ENCODE data around the gene ALOX15.
A peak's percentile ranks its signal among the peaks of the same experiment; 100 is the strongest.
"Not testable (repeated sequence)": the region's sequence is repeated elsewhere in the genome, so short reads cannot be mapped to it uniquely, and the experiment has no call there.

The ALOX15 gene

DNA sequence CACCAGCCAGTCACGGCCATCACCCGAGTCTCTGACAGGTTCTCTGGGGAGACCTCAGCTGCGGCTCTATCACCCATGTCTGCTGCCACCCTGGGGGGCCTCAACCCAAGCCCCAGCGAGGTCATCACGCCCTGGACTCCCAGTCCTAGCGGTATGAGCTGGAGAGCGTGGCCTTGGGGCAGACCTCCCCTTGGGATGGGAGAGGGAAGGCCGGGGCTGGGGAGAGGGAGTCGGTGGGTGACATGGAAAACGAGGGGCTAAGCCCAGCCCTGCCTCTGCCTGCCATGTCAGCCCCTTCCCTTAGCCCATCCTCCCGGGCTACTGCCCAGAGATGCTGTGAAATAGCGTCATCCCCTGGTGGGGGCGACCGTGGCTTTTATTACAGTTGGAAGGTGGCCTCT is 48.5 kb downstream of the ALOX15 start:
- DNase-seq (ENCODE audit: low spot score), result no peak

DNA sequence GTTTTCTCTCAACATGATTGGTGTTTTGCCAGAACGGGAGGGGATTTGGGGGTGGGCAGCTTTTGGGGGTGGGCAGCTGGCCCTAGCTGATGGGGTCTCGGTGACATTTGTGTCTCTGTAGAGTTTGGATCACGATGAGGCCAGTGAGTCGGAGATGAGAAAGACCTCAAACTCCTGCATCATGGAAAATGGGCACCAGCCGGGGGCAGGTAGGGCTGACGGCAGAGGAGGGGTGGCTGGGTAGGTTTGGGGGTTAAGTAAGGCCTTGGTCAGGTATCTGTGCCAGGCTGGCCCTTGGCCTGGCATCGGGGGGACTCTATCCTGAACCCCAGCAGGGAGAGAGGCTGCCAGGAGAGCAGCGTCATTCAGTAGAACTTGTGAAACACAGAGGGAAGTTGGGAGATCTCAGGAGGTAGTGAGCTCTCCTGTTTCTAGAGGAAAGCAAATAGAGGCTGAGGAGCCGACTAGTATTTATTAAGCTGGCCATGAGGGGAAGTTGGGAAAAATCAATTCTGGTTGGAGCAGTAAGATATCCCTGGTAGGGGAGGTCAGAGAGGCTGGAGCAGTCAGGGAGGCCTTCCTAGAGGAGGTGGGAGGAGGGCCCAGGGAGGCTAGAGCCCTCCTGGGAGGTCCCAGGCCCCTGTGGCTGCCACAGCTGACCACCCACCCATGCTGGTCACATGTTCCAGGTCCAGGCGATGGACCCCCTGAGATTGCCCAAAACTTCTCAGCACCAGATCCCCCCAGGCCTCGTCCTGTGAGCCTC is 49.1 kb downstream of the ALOX15 start:
- no peak for DNase-seq (ENCODE audit: low spot score)

DNA sequence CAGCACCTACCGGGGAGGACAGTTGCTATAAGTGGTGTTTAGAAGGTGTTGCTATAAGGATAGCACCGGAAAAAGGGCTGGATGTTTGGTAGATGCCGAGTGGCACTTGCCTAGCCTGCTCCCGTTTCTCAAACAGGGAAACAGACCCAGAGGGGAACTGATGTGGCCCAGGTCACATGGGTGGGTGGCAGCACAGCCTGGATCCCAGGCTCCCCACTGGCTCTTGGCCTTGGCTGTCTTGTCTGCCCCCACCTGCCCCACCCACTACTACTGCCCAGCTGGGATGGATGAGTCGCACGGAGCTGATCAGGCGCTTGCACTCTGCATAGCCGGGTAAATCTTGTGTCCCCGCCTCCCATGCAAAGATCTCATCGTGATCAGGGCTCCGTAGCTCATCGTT is 49.9 kb downstream of the ALOX15 start:
- DNase-seq (ENCODE audit: low spot score), result no peak

DNA sequence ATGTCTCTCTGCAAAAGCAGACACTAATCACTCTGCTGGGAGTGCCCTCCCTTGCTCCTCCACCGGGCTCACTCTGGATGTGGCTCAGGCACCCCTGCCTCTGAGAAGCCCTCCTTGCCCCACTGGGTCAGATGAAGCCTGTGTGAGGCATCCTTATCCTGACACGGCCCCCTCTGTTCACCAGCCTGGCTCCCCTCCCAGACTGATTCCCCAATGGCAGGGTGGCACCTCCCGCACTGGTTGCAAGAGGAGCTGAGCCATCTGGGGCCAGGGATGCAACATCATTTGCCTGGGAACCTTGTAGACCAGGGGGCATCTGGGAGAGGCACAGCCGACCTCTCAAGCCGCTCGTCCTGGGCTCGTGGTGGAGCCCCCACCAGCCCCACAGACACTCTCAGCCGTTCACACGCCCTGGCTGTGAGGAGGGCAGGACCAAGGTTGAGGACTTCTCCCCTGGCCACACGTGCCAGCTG is 50.5 kb downstream of the ALOX15 start:
- no peak for DNase-seq (ENCODE audit: low spot score)

DNA sequence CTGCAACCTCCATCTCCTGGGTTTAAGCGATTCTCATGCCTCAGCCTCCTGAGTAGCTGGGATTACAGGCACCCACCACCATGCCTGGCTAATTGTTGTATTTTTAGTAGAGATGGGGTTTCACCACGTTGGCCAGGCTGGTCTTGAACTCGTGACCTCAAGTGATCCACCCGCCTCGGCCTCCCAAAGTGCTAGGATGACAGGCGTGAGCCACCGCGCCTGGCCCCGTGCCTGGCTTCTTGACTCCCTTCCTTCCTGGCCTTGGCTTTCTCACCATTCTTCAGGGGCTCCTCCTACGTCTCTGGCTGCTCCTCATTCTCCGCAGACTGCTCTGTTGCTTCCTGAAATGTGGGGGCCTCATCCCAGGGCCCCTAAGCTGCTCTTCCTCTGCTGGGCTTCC is 51.4 kb downstream of the ALOX15 start:
- not testable (repeated sequence) for DNase-seq (ENCODE audit: low spot score)

DNA sequence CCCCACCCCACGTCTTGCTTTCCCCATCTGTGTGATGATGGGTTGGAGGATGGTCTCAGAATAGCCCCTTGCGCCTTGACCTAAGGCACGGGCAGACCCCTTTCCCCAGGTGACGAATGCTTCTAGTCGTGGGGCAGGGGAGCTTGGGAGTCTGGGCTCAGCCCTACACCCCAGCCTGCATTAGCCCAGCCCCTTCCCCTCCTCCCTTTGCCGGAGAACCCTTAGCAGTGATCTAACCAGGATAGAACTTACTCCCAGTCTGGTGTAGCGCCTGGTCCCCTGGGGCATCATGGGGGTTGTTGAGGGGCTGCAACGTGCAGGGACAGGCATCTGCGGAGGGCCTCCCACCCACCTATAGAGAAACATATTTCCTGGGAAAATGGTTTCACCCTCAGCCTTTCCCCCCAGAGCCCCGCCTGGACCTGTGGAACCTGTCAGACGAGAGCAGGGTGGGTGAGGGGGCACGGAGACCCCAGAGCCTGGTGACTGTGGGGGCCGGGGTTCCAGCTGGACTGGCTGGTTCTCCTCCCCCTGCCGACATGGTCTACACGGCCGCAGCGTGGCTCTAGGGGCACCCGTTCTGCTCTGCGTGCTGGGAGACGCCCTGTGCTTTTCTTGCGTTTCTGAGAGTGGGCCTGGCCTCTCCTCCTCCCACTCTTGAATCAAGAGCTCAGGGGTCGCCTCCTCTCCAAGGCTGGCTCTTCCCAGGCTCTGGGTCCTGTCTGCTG is 52.4 kb downstream of the ALOX15 start:
- no peak for DNase-seq (ENCODE audit: low spot score)

DNA sequence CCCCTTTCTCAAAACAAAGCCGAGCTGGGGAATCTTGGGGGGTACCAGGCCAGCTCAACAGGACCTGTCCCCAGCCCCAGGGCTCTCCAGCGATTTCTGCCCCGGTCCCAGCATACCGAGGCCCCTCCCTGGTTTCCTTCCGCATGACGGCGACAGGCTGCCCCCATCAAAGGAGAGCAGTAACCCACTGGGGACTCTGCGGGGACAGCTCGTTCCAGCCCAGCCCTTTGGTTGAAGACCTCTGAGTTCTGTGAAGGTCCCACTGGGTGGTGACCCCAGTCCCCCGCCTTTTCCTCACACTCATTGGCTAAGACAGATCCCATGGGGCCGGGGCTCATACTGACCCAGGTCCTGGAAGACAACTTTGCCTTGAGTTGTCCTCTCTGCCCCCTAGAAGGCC is 53.1 kb downstream of the ALOX15 start:
- no peak for DNase-seq (ENCODE audit: low spot score)

DNA sequence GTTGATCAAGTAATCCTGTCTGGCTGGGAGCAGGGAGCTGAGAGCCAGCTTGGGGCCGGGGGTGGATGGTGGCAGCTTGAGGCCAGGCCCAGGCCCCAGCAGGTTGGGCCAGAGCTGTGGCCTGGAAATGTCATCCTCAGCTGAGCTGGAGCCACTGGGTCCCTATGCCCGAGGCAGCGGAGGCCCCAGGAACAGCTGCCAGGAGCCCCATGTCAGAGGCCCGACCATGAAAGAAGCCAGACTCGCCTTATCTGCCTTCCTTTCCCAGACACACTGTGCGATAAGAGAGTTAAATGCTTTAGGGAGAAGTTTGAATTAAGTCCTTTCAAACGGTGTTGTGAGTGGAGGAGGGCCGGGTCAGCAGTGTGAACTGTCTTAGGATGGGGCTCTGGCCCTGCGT is 53.7 kb downstream of the ALOX15 start:
- no peak for DNase-seq (ENCODE audit: low spot score)

DNA sequence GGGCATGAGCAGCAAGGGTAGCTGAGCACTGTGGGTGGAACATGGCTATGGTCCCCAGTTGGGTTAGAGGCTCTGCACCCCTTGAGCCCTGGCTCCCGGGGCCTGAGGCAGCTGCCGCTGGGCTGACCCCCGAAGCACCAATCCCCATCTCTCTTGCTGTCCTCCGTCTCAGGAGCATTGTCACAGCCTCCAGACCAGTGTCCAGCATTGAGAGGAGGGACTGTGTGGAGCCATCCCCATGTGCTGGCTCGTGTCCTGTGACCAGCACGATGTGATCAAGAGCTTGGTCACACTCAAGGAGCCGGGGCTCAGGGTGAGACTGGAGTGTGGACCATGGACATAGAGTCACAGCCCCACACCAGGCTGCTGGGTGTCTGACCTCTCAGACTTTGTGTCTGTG is 54.3 kb downstream of the ALOX15 start:
- DNase-seq (ENCODE audit: low spot score), result no peak

DNA sequence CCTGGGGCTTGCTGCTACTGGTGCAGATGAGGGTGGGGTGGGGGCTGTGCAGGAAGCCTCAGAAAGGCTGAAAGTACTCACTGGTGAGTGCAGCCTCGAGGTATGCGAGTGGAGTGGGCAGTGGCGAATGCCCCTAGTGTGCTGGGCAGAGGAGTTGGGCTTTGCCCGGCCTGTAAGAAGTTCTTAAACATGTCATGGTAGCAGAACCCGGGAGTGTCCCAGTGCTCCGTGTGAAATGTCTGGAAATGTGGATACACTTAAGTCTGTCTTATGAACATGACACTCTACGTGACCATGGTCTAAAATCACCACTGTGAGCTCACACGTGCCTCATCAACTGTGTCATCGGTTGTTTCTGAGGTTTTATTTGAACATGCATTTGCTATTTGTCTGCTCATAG is 55.4 kb downstream of the ALOX15 start:
- no peak for DNase-seq (ENCODE audit: low spot score)

DNA sequence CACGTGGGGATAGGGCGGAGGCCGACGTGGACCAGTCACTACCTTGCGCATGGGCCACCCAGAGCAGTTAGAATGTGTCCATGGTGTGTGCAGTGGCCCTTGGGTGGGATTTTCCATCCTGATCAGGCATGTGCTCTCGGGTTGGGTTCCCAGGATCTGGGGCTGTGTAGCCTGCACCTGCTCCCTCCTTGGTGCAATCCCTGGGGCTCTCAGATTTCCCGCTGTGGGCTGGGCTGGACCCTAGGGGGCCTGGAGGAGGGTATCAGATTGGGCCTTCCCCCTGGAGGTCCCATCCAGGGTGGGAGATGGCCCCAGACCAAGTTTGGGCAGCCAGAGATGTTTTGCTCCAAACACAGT is 55.9 kb downstream of the ALOX15 start:
- no peak for DNase-seq (ENCODE audit: low spot score)

DNA sequence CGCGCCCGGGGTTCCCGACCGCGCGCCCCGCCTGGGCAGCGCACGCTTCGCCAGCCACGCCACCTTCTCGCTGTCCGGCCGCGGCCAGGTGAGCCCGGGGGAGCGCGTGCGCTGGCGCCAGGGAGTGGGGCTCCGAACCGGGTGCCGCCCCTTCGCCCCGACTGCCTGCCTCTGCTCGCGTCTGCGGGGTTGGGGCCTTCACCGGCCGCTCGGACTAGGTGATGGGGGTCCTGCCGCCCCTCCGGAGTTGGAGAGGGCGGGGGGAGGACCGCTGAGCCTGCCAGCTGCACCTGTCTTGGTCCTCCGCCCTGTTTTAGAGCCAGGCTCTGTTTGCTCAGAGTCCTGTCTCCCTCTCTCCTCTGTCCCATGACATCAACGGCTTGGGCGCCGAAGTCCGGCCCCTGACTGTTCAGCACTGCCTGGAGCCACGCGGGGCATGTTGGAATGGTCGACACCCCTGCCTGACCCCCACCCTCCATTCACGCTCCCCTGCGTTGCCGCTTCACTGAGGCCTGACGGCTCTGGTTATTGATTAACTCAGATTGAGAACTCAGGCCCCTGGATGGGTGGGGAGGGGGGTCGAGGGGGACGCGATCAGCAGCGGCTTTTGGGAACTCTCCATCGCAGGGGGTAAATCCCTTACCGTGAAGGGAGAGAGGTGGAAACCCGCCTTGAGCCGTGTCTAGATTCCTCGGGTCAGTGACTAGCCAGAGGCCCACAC is 56.4 kb downstream of the ALOX15 start:
- peak; percentile 63 for DNase-seq (ENCODE audit: low spot score)

DNA sequence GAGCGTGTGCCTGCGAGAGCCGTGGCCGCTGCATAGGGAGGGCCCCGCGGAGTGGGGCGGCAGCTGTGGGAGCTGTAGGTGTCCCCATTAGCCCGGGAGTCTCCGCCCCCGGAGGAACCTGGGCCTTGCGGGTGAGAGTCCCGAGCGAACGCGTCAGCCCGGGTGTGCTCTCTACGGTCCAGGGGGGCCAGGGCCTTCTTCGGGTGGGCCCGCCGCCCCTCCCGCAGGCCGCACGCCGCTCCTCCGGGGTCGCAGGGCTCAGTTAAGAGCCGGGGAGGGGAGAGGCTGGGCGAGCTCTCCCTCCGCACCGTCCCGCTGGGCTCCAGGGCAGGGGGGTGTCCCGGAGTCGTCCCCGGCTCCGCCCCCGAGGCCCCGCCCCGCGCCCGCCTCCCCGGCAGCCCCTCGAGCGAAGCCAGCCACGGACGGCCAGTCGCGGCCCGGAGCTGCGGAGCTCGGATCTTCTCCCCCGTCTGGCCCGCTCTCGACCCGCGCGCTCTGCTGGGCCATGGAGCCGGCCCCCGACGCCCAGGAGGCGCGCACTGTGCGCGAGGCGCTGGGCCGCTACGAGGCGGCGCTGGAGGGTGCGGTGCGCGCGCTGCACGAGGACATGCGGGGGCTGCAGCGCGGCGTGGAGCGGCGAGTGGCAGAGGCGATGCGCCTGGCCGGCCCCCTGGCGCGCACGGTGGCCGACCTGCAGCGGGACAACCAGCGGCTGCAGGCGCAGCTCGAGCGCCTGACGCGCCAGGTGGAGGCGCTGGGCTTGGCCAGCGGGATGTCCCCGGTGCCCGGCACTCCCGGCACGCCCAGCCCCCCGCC is 57.2 kb downstream of the ALOX15 start, which contains the start of gene SMTNL2:
TSS of gene SMTNL2 (plus strand) at position 429 of the 816 bp plus-strand sequence. CDS start at position 506, 77 bp downstream.
- DNase-seq (ENCODE audit: low spot score), result peak; percentile 83

DNA sequence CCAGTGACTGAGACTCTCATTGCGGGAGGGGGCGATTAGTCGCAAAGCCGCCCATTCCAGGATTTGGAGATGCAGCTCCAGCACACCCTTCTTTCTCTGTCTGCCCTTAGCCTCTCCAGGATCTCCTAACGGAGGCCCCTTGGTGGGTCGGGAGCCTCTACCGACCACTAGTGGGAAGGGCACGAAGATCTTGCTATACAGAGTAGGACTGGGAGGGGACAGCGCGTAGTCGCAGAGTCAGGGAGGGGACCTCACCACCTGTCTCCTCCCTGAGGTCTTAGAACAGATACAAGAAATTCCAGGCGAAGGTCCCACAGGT is 57.7 kb downstream of the ALOX15 start:
- DNase-seq (ENCODE audit: low spot score), result no peak

DNA sequence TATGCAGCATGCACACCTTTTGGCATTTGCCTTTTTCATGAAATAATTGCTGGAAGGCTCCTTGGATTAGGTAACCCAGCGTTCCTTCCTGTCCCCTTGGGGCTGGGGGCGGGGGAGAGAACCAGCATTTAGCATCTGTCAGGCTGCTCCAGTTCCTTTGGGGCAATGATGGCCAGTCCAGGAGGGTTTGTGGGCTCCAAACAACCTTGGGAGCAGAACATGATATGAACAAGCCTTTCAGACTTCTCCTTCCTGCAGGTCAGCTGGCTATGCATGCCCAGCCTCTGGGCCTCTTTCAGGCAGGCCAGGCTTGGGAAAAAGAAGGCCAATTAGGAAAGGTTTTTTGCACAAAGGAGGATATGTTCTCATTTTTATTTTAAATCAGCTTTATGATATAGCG is 58.3 kb downstream of the ALOX15 start:
- DNase-seq (ENCODE audit: low spot score), result no peak

DNA sequence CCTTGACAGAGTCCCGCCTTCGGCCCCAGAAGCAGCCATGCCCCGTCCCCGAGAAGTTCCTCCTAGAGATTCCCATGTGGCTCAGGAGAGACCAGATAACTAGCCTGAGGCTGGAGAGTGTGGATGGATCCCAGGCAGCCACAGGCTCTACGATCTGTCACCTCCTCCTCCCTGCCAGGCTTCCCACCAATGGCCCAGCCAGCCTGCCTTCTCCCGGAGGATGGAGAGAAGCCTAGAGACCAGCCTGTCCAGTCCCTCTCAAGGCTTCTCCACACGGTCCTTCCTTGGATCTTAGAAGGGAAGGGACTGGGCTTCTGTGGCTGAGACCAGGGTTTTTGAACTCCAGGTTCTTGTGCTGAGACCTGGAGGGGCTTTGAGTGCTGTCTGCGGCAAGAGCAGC is 58.8 kb downstream of the ALOX15 start:
- no peak for DNase-seq (ENCODE audit: low spot score)

DNA sequence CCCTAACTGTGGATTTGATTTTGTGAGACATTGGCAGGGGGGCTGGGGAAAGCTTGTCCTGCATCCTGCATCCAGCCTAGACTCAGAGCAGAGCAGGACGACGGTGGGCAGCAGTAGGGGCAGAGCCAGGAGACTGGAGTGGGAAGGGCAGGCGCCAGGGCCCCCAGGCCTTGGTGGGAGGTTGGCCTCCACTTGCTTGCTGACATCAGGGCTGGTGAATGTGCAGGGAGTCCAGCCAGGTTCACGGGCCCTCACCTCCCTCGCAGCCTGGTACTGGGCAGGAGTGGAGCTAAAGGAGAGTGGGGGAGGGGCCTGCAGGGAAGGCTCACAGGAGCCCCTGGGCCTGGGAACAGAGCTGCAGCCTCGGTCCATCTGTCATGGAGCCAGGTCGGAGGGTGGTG is 59.4 kb downstream of the ALOX15 start:
- DNase-seq (ENCODE audit: low spot score), result peak; percentile 60
